Suprapubic skin (tissue), 4 donors: ENCODE results near the gene TXLNG. TPM values are rescaled to one million over a fixed set of nuclear protein-coding genes. Genes with fewer than 3 reads are reported as not detected.

Source experiments
- DNase-seq, 2 donors: peaks; one replicate each; pipeline ENCODE4 v3.0.0-alpha.2; 2019; ENCODE audit warnings: low spot score in 2 of 2
- H3K27ac ChIP-seq: fragments of 200-600 bp; sonication (generic); one replicate; pipeline ENCODE4 v1.5.1; 2019
- H3K27me3 ChIP-seq: fragments of 200-600 bp; sonication (generic); one replicate; pipeline ENCODE4 v1.5.1; 2019
- H3K36me3 ChIP-seq: fragments of 200-600 bp; sonication (generic); one replicate; pipeline ENCODE4 v1.5.1; 2019
- H3K4me1 ChIP-seq: fragments of 200-600 bp; sonication (generic); one replicate; pipeline ENCODE4 v1.5.1; 2019
- H3K4me3 ChIP-seq: fragments of 200-600 bp; sonication (generic); one replicate; pipeline ENCODE4 v1.5.1; 2019; ENCODE audit warnings: mild to moderate bottlenecking
- H3K9me3 ChIP-seq: fragments of 200-600 bp; sonication (generic); one replicate; pipeline ENCODE4 v1.5.1; 2019
- CTCF ChIP-seq, 2 donors: fragments of 200-600 bp in 1 of 2; fragments of 450-650 bp in 1 of 2; sonication (generic) in 1 of 2; IDR thresholded peaks; one replicate each; pipeline ENCODE4 v1.5.1; 2016 to 2019; ENCODE audit warnings: antibody characterized with exemption in 2 of 2, mild to moderate bottlenecking in 1 of 2, moderate library complexity in 1 of 2
- EP300 ChIP-seq: sonication (generic); formaldehyde crosslinking; IDR thresholded peaks from one replicate; pipeline ENCODE4 v1.6.1; 2017; ENCODE audit warnings: antibody characterized with exemption
- POLR2A ChIP-seq, 2 donors: fragments of 450-650 bp; IDR thresholded peaks; one replicate each; pipeline ENCODE4 v1.6.1; 2017; ENCODE audit warnings: antibody characterized with exemption in 2 of 2, mild to moderate bottlenecking in 2 of 2, moderate library complexity in 2 of 2
- POLR2AphosphoS5 ChIP-seq, 3 donors: sonication (generic); formaldehyde crosslinking; IDR thresholded peaks; one replicate each; pipeline ENCODE4 v1.6.1; 2017; ENCODE audit warnings: antibody characterized with exemption in 3 of 3
- WGBS: methylation state at CpG from one replicate; pipeline ENCODE4 v1.1.5; 2018; 5-methylcytosine and 5-hydroxymethylcytosine counted together
- total RNA-seq, 4 donors: library from RNA; depleted of rRNA; stranded (reverse); fragments of >200 nt; gene quantifications; one replicate each; pipeline ENCODE4 v1.1.0, GENCODE V29; 2016

The TXLNG gene
- total RNA-seq, 4 donors from 2014 or later = 8.6 to 15.5 (median 14.5) TPM

DNA sequence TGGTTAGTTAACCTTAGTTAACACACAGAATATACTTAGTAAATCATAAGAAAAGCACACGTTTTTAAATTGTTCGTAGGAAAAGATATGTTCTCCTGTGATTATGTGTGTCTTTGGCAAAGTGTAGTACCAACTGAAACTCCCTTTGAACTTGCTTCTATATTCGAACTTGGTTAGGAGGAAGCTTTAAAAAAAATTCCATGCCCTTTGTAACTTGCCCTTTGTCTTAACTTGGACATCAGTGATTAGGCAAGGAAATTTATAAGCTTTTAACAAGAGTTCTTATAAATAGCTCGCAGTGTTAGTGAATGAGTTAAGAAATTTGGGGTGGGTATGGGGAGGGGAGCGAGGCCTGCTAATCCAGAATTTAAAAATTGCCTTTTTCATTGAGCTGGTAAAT is 33.4 kb downstream of the TXLNG start:
- WGBS = 85% methylated on average over 5 of the region's 5 CpGs
- no peaks in the 10 kb centered on the region for H3K4me1 ChIP-seq
- no peak for DNase-seq
- no peaks in the 10 kb centered on the region for H3K9me3 ChIP-seq
- no peak overlapping the region for H3K4me3 ChIP-seq
- H3K36me3 ChIP-seq = peaks cover 5% of the 10 kb centered on the region
- H3K27ac ChIP-seq = no peak overlapping the region
- no peaks in the 10 kb centered on the region for H3K27me3 ChIP-seq
- TF ChIP-seq CTCF (IDR thresholded peaks at IDR 0.05) (no peak), POLR2AphosphoS5 (IDR thresholded peaks at IDR 0.05) (no peak), EP300 (no peak), POLR2A (IDR thresholded peaks at IDR 0.05) (no peak)

DNA sequence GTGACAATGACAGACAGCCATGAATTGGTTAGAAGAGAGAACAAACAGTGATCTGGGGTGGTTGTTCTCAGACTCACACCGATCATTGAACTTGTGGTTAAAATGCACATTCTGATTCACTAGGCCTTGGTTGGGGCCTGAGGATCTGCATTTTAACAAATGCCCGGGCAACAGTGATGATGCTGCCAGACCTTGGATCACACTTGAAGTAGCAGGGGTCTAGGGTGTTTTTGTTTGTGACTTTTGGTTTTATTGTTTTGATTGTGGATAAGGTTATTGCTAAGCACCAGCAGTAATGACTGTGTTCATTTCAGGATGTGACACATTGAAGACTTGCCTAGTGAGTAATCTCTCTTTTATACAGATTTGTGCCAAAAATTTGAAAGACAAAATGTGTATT is 36.5 kb downstream of the TXLNG start:
- WGBS = 83% methylated on average over 2 of the region's 2 CpGs

DNA sequence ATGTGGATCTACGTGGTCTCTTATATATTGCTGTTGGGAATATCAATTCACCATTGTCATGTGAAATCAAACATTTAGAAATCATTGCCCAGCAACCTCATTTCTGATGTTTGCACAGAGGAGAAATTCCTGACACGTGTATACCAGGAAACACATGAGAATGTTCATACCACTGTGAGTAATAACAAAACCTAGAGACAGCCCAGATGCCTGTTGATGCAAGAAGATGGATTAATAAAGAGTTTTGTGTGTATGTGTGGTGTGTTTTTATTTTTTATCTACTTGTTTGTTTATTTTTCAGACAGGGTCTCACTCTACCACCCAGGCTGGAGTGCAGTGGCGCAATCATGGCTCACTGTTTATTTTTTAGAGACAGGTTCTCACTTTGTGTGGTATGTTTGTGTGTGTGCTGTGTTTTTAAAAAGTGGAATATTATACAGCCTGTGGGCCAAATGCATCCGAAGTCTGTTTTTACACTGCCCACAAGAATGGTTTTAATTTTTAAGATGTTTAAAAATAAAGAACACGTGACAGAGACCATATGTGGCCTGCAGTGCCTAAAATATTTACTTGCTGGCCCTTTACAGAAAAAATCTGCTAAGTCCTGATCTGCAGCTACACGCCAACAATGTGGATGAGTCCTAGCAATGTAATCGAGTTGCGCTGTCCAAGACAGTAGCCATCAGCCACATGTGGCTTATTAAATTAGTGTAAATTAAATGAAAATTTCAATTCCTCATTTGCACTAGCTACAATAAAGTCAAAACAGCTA is 39.2 kb downstream of the TXLNG start:
- Histone ChIP-seq H3K4me1 (peaks cover 6% of the 10 kb centered on the region), H3K9me3 (no peaks in the 10 kb centered on the region), H3K27me3 (no peaks in the 10 kb centered on the region), H3K4me3 (no peak overlapping the region), H3K27ac (no peak overlapping the region), H3K36me3 (peaks cover 5% of the 10 kb centered on the region)
- 74% methylated on average over 8 of the region's 8 CpGs for WGBS
- TF ChIP-seq CTCF (IDR thresholded peaks at IDR 0.05) = no peak
- TF ChIP-seq POLR2AphosphoS5 (IDR thresholded peaks at IDR 0.05) = no peak
- TF ChIP-seq POLR2A (IDR thresholded peaks at IDR 0.05) = no peak
- TF ChIP-seq EP300 = no peak
- no peak for DNase-seq

More for the DNA sequence above, 36.5 kb downstream of the TXLNG start:
- H3K27ac ChIP-seq = no peak overlapping the region
- no peaks in the 10 kb centered on the region for H3K27me3 ChIP-seq
- no peak for DNase-seq
- peaks cover 5% of the 10 kb centered on the region for H3K36me3 ChIP-seq
- H3K4me3 ChIP-seq = no peak overlapping the region
- TF ChIP-seq EP300 = no peak
- TF ChIP-seq POLR2A (IDR thresholded peaks at IDR 0.05) = no peak
- no peak for TF ChIP-seq POLR2AphosphoS5 (IDR thresholded peaks at IDR 0.05)
- TF ChIP-seq CTCF (IDR thresholded peaks at IDR 0.05) = no peak
- no peaks in the 10 kb centered on the region for H3K9me3 ChIP-seq
- H3K4me1 ChIP-seq = peaks cover 3% of the 10 kb centered on the region

- Histone ChIP-seq H3K4me1 (peaks cover 6% of the 10 kb centered on the region), H3K36me3 (peaks cover 5% of the 10 kb centered on the region), H3K9me3 (no peaks in the 10 kb centered on the region), H3K27me3 (no peaks in the 10 kb centered on the region), H3K4me3 (no peak overlapping the region), H3K27ac (no peak overlapping the region)
- TF ChIP-seq CTCF (IDR thresholded peaks at IDR 0.05) = peak in 1 of 2 donors; percentile 14
- TF ChIP-seq EP300 = no peak
- 69% methylated on average over 3 of the region's 3 CpGs for WGBS
- no peak for DNase-seq
Measured at GRCh38 chrX:16826207-16826606, 39.9 kb downstream of the TXLNG start.

GRCh38 chrX:16827225-16827624 is 41.0 kb downstream of the TXLNG start:
- no peak for DNase-seq
- H3K4me1 ChIP-seq = peaks cover 6% of the 10 kb centered on the region
- WGBS = 60% methylated on average over 2 of the region's 2 CpGs
- peaks cover 11% of the 10 kb centered on the region for H3K36me3 ChIP-seq
- TF ChIP-seq POLR2A (IDR thresholded peaks at IDR 0.05) (no peak), POLR2AphosphoS5 (IDR thresholded peaks at IDR 0.05) (no peak), CTCF (IDR thresholded peaks at IDR 0.05) (no peak)
- no peak overlapping the region for H3K27ac ChIP-seq
- H3K9me3 ChIP-seq = no peaks in the 10 kb centered on the region
- H3K27me3 ChIP-seq = no peaks in the 10 kb centered on the region
- no peak overlapping the region for H3K4me3 ChIP-seq
